ENCODE data around the gene TAF10. TPM values are rescaled to one million over a fixed set of nuclear protein-coding genes. Genes with fewer than 3 reads are reported as not detected.

TAF10 gene
- total and polyA plus RNA-seq, 2 of the 13 experiments (the other 11 are each of a cell fraction or from before 2014, with no cell fraction given): 71.3 to 134 TPM

DNA sequence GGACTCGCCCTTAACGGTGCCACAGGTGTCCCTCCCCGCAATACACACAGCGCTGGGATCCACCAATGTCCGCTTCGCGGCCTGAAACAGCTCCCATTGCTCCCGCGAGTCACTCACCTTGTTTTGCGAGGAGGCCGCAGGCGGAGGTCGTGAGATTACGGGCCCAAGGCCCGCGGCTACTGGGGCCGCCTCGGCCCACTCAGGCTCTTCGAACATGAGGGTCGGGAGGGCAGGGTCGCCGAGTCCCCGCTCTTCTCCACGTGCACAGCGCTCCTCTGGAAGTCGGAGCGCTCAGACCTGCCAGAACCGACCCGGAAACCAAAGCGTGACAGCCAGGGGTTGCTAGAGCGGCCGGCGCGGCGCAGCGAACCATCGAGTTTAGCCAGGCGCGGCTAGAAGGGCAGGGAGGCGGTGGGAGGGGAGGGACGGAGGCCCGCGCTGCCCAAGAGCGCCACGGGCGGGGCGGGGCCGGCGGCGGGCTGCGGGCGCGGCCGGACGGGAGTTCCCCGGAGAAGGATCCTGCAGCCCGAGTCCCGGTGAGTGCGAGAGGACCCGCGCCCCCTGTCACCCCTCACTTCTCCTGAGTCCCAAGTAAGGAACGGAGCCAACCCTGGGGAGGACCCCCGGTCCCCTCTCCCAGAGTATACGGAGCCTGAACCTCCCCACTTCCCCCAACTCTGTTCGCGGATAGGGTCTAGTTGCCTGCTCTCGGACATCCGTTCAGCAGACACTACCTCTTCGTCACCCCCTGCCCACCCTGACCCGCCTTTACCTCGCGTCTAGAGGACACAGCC lies 8.5 kb downstream of the TAF10 start, which contains the start of the genes ILK and RRP8 (continued):
- no peak for TF ChIP-seq ZNF879 (CRISPR knock-in tag; IDR thresholded peaks at IDR 0.05)
- peak; percentile 76; the same call in 1 of the 2 replicates for TF ChIP-seq MAZ (IDR thresholded peaks at IDR 0.05; ENCODE audit: borderline replicate concordance, low read depth, low read length)
- peak; percentile 98 for TF ChIP-seq MAZ (CRISPR knock-in tag; IDR thresholded peaks at IDR 0.05; ENCODE audit: low read depth)
- TF ChIP-seq ZNF441 (CRISPR knock-in tag; IDR thresholded peaks at IDR 0.05; ENCODE audit: borderline replicate concordance): peak; percentile 59; the same call in 1 of the 2 replicates
- TF ChIP-seq ZNF160 (CRISPR knock-in tag; IDR thresholded peaks at IDR 0.05): no peak; the same call in 1 of the 2 replicates
- TF ChIP-seq ZNF121 (CRISPR knock-in tag; IDR thresholded peaks at IDR 0.05): peak; percentile 64; the same call in 1 of the 2 replicates
- no peak for TF ChIP-seq FOSL1 (CRISPR knock-in tag; IDR thresholded peaks at IDR 0.05; ENCODE audit: borderline replicate concordance)
- TF ChIP-seq, protein P1, sequence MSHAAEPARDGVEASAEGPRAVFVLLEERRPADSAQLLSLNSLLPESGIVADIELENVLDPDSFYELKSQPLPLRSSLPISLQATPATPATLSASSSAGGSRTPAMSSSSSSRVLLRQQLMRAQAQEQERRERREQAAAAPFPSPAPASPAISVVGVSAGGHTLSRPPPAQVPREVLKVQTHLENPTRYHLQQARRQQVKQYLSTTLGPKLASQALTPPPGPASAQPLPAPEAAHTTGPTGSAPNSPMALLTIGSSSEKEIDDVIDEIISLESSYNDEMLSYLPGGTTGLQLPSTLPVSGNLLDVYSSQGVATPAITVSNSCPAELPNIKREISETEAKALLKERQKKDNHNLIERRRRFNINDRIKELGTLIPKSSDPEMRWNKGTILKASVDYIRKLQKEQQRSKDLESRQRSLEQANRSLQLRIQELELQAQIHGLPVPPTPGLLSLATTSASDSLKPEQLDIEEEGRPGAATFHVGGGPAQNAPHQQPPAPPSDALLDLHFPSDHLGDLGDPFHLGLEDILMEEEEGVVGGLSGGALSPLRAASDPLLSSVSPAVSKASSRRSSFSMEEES (CRISPR knock-in tag; IDR thresholded peaks at IDR 0.05): peak; percentile 77
- TF ChIP-seq SRSF4 (IDR thresholded peaks at IDR 0.05; ENCODE audit: low read depth, low read length, poor library complexity, severe bottlenecking): no peak
- no peak for TF ChIP-seq U2AF2 (IDR thresholded peaks at IDR 0.05; ENCODE audit: low read depth, low read length)
- no peak for TF ChIP-seq EHMT2 (IDR thresholded peaks at IDR 0.05; ENCODE audit: borderline replicate concordance, low read depth, low read length)
- peak; percentile 73; the same call in 1 of the 2 replicates for TF ChIP-seq ZSCAN30 (CRISPR knock-in tag; IDR thresholded peaks at IDR 0.05)
- TF ChIP-seq, protein P2, sequence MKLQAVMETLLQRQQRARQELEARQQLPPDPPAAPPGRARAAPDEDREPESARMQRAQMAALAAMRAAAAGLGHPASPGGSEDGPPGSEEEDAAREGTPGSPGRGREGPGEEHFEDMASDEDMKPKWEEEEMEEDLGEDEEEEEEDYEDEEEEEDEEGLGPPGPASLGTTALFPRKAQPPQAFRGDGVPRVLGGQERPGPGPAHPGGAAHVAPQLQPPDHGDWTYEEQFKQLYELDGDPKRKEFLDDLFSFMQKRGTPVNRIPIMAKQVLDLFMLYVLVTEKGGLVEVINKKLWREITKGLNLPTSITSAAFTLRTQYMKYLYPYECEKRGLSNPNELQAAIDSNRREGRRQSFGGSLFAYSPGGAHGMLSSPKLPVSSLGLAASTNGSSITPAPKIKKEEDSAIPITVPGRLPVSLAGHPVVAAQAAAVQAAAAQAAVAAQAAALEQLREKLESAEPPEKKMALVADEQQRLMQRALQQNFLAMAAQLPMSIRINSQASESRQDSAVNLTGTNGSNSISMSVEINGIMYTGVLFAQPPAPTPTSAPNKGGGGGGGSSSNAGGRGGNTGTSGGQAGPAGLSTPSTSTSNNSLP (IDR thresholded peaks at IDR 0.05; ENCODE audit: low read depth, low read length): no peak
- peak; percentile 57; the same call in 1 of the 2 replicates for TF ChIP-seq MIXL1 (CRISPR knock-in tag; IDR thresholded peaks at IDR 0.05)
- no peak for TF ChIP-seq ZNF652 (CRISPR knock-in tag; IDR thresholded peaks at IDR 0.05; ENCODE audit: borderline replicate concordance, low read depth)
- TF ChIP-seq, protein P3, sequence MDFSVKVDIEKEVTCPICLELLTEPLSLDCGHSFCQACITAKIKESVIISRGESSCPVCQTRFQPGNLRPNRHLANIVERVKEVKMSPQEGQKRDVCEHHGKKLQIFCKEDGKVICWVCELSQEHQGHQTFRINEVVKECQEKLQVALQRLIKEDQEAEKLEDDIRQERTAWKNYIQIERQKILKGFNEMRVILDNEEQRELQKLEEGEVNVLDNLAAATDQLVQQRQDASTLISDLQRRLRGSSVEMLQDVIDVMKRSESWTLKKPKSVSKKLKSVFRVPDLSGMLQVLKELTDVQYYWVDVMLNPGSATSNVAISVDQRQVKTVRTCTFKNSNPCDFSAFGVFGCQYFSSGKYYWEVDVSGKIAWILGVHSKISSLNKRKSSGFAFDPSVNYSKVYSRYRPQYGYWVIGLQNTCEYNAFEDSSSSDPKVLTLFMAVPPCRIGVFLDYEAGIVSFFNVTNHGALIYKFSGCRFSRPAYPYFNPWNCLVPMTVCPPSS (IDR thresholded peaks at IDR 0.05): no peak
- TF ChIP-seq, protein P4, sequence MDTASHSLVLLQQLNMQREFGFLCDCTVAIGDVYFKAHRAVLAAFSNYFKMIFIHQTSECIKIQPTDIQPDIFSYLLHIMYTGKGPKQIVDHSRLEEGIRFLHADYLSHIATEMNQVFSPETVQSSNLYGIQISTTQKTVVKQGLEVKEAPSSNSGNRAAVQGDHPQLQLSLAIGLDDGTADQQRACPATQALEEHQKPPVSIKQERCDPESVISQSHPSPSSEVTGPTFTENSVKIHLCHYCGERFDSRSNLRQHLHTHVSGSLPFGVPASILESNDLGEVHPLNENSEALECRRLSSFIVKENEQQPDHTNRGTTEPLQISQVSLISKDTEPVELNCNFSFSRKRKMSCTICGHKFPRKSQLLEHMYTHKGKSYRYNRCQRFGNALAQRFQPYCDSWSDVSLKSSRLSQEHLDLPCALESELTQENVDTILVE (CRISPR knock-in tag; IDR thresholded peaks at IDR 0.05): peak; percentile 86; the same call in 1 of the 2 replicates

Measured in HepG2 (cell line).